Coronary artery (tissue), 2 donors: ENCODE measurements around the gene EXOSC7.

Source experiments
- DNase-seq: peaks from one replicate; pipeline ENCODE4 v3.0.0-alpha.2; 2017; ENCODE audit warnings: low spot score
- H3K27ac ChIP-seq, 2 donors: fragments of 200-600 bp; sonication (generic); one replicate each; pipeline ENCODE4 v1.5.1; 2016 to 2019
- H3K4me3 ChIP-seq: fragments of 200-600 bp; sonication (generic); 2 replicates; pipeline ENCODE4 v1.5.1; 2016; ENCODE audit warnings: mild to moderate bottlenecking, moderate library complexity
- CTCF ChIP-seq: fragments of 200-600 bp; sonication (generic); IDR thresholded peaks from one replicate; pipeline ENCODE4 v1.5.1; 2019; ENCODE audit warnings: antibody characterized with exemption

Gene EXOSC7

GRCh38 chr3:45035441-45036301 lies 59.6 kb downstream of the EXOSC7 start:
- no peak for DNase-seq
- TF ChIP-seq CTCF, result no peak
- peak overlapping the region; percentile 66 for H3K4me3 ChIP-seq
- peak overlapping the region in 1 of 2 donors; percentile 84 for H3K27ac ChIP-seq

GRCh38 chr3:45037720-45038455 lies 61.8 kb downstream of the EXOSC7 start:
- H3K27ac ChIP-seq, result no peak overlapping the region
- DNase-seq, result peak; percentile 92
- H3K4me3 ChIP-seq, result peak overlapping the region; percentile 35
- peak; percentile 84 for TF ChIP-seq CTCF

GRCh38 chr3:45041666-45042065 lies 65.6 kb downstream of the EXOSC7 start:
- no peak for TF ChIP-seq CTCF
- no peak for DNase-seq
- Histone ChIP-seq H3K27ac (no peak overlapping the region), H3K4me3 (no peak overlapping the region)

- TF ChIP-seq CTCF, result no peak
- no peak for DNase-seq
- Histone ChIP-seq H3K4me3 (no peak overlapping the region), H3K27ac (no peak overlapping the region)
These were observed 66.1 kb downstream of the EXOSC7 start for GRCh38 chr3:45042162-45042561.

GRCh38 chr3:45043728-45044299 lies 67.8 kb downstream of the EXOSC7 start:
- TF ChIP-seq CTCF, result no peak
- H3K27ac ChIP-seq, result no peak overlapping the region
- no peak for DNase-seq
- no peak overlapping the region for H3K4me3 ChIP-seq

GRCh38 chr3:45048244-45048643 lies 72.2 kb downstream of the EXOSC7 start:
- no peak for TF ChIP-seq CTCF
- Histone ChIP-seq H3K27ac (no peak overlapping the region), H3K4me3 (no peak overlapping the region)
- DNase-seq, result no peak
